Measurements from ENCODE around the gene PHACTR2. TPM values are rescaled to one million over a fixed set of nuclear protein-coding genes. Genes with fewer than 3 reads are reported as not detected.
A peak's percentile ranks its signal among the peaks of the same experiment; 100 is the strongest.

The PHACTR2 gene
- total and polyA plus RNA-seq, 2 of the 13 experiments (the other 11 are each of a cell fraction or from before 2014, with no cell fraction given), result 11.3 to 28.2 TPM

- no peak for TF ChIP-seq IKZF1 (IDR thresholded peaks at IDR 0.05)
- TF ChIP-seq ZSCAN21 (CRISPR knock-in tag; IDR thresholded peaks at IDR 0.05; ENCODE audit: borderline replicate concordance), result no peak
- no peak for TF ChIP-seq CREB3 (CRISPR knock-in tag; IDR thresholded peaks at IDR 0.05)
- no peak for TF ChIP-seq ZBTB8A (CRISPR knock-in tag; IDR thresholded peaks at IDR 0.05; ENCODE audit: borderline replicate concordance, low read depth)
- TF ChIP-seq FOXP4 (CRISPR knock-in tag; IDR thresholded peaks at IDR 0.05), result no peak
- no peak for TF ChIP-seq SIX4 (CRISPR knock-in tag; IDR thresholded peaks at IDR 0.05)
- TF ChIP-seq THAP8 (CRISPR knock-in tag; IDR thresholded peaks at IDR 0.05; ENCODE audit: borderline replicate concordance), result 0 out of 2 replicates have a peak, but pooled peaks have one; percentile 18
- TF ChIP-seq ZSCAN31 (CRISPR knock-in tag; IDR thresholded peaks at IDR 0.05; ENCODE audit: low read depth), result no peak
- no peak for TF ChIP-seq MYNN (CRISPR knock-in tag; IDR thresholded peaks at IDR 0.05; ENCODE audit: low read depth)
- no peak for TF ChIP-seq ZNF841 (CRISPR knock-in tag; IDR thresholded peaks at IDR 0.05; ENCODE audit: borderline replicate concordance)
- TF ChIP-seq ZNF343 (CRISPR knock-in tag; IDR thresholded peaks at IDR 0.05), result 0 out of 2 replicates have a peak, but pooled peaks have one; percentile 18
- no peak for TF ChIP-seq MYPOP (CRISPR knock-in tag; IDR thresholded peaks at IDR 0.05)
- no peak for TF ChIP-seq ZNF772 (CRISPR knock-in tag; IDR thresholded peaks at IDR 0.05)
- TF ChIP-seq ZMAT3 (CRISPR knock-in tag; conservative IDR thresholded peaks at IDR 0.05), result no peak; the same call in 1 of the 2 replicates
- no peak for TF ChIP-seq SIN3B (IDR thresholded peaks at IDR 0.05; ENCODE audit: low read length)
- TF ChIP-seq PAF1 (CRISPR knock-in tag; IDR thresholded peaks at IDR 0.05), result no peak
- TF ChIP-seq ZZZ3 (CRISPR knock-in tag; IDR thresholded peaks at IDR 0.05; ENCODE audit: borderline replicate concordance), result no peak
- TF ChIP-seq ZNF883 (CRISPR knock-in tag; IDR thresholded peaks at IDR 0.05; ENCODE audit: not compliant biosample characterization), result no peak
- TF ChIP-seq ZFP1 (CRISPR knock-in tag; IDR thresholded peaks at IDR 0.05), result no peak
- no peak for TF ChIP-seq ZNF670 (CRISPR knock-in tag; IDR thresholded peaks at IDR 0.05; ENCODE audit: borderline replicate concordance)
- no peak for TF ChIP-seq SNRNP70 (IDR thresholded peaks at IDR 0.05; ENCODE audit: low read depth, low read length)
- TF ChIP-seq ZNF180 (CRISPR knock-in tag; IDR thresholded peaks at IDR 0.05; ENCODE audit: borderline replicate concordance, low read depth), result no peak
- no peak for TF ChIP-seq ZNF652 (CRISPR knock-in tag; IDR thresholded peaks at IDR 0.05; ENCODE audit: borderline replicate concordance, low read depth)
- TF ChIP-seq FOSL1 (CRISPR knock-in tag; IDR thresholded peaks at IDR 0.05; ENCODE audit: borderline replicate concordance), result no peak
- no peak for TF ChIP-seq PITX1 (CRISPR knock-in tag; IDR thresholded peaks at IDR 0.05)
- TF ChIP-seq TIGD3 (CRISPR knock-in tag; IDR thresholded peaks at IDR 0.05; ENCODE audit: borderline replicate concordance), result no peak
These were observed 165.9 kb downstream of the PHACTR2 start (continued) for GRCh38 chr6:143843677-143843999.

Measured in HepG2 (cell line).